HepG2 (cell line): ENCODE data around the gene BABAM2. TPM values are rescaled to one million over a fixed set of nuclear protein-coding genes. Genes with fewer than 3 reads are reported as not detected.

ENCODE experiments used
- ATAC-seq: fragments of 200-7000 bp; cut with Tn5 transposase; 3 replicates; pipeline ENCODE4 v1.9.1; 2020; ENCODE audit warnings: mild to moderate bottlenecking, moderate library complexity
- BruUV-seq: library from RNA; stranded (reverse); fragments of 400-500 nt; replicated peaks from 2 replicates; lab custom pipeline; 2021; lab: Mats Ljungman, UMichigan
- CTCF ChIA-PET: fragments of 300-600 bp; formaldehyde crosslinking; extraction: SDS; loops from one replicate; lab custom pipeline; 2021; ENCODE audit warnings: low total read pairs, inconsistent platforms, low intra/inter-chr PET ratio; lab: Yijun Ruan, JAX
- POLR2A ChIA-PET: fragments of 350-600 bp; sonication (Branson Sonifier 250); formaldehyde crosslinking; loops from one replicate; lab custom pipeline; 2020; ENCODE audit warnings: antibody characterized with exemption, inconsistent platforms; lab: Yijun Ruan, JAX
- DNase-seq: peaks from one replicate; pipeline ENCODE4 v3.0.0-alpha.2; 2015; ENCODE audit warnings: low spot score
- FAIRE-seq: peaks from 3 replicates; lab custom pipeline; 2011; peaks lifted over from hg19 to GRCh38; lab: Jason Lieb, UNC
- H2AFZ ChIP-seq: one replicate; pipeline ENCODE4 v1.6.1; 2011; ENCODE audit warnings: low read length, inconsistent platforms
- H3K27ac ChIP-seq: fragments of 300-600 bp; 3 replicates; pipeline ENCODE4 v1.8.0; 2011; ENCODE audit warnings: mixed run types, mild to moderate bottlenecking, mixed read lengths, low read length, inconsistent platforms; ENCODE audit not compliant: insufficient read depth; ENCODE audit errors: extremely low read length
- H3K27me3 ChIP-seq, 2 experiments: fragments of 200-600 bp in 1 of 2; 2 replicates in 1 of 2; 3 replicates in 1 of 2; pipeline versions ENCODE4 v1.6.0 to v1.8.0; 2011; ENCODE audit warnings: low read length in 2 of 2, mild to moderate bottlenecking in 2 of 2, moderate library complexity in 2 of 2, inconsistent platforms in 1 of 2; ENCODE audit not compliant: insufficient read depth in 2 of 2, control insufficient read depth in 1 of 2
- H3K36me3 ChIP-seq, 2 experiments: fragments of 200-600 bp in 1 of 2; replicated peaks in 1 of 2; 2 replicates in 1 of 2; 3 replicates in 1 of 2; pipeline versions ENCODE4 v1.5.1 to v1.8.0; 2011; ENCODE audit warnings: low read length in 2 of 2, inconsistent platforms in 1 of 2; ENCODE audit not compliant: insufficient read depth in 2 of 2, control insufficient read depth in 1 of 2
- H3K4me1 ChIP-seq: 2 replicates; pipeline ENCODE4 v1.5.1; 2012; ENCODE audit warnings: low read length, inconsistent platforms; ENCODE audit not compliant: insufficient read depth
- H3K4me2 ChIP-seq: 2 replicates; pipeline ENCODE4 v1.6.0; 2011; ENCODE audit warnings: low read depth, low read length, inconsistent platforms
- H3K4me3 ChIP-seq, 3 experiments: fragments of 200-600 bp in 1 of 3; sonication (generic), shearing (Covaris generic) in 1 of 3; replicated peaks in 1 of 3; 2 replicates each; pipeline ENCODE4 v1.5.1; 2011 to 2016; ENCODE audit warnings: low read length in 3 of 3, inconsistent platforms in 2 of 3, low read depth in 2 of 3, mild to moderate bottlenecking in 2 of 3, control low read depth in 1 of 3, mixed read lengths in 1 of 3; ENCODE audit not compliant: insufficient read depth in 1 of 3
- H3K79me2 ChIP-seq: one replicate; pipeline ENCODE4 v1.6.1; 2011; ENCODE audit warnings: low read length, inconsistent platforms; ENCODE audit not compliant: insufficient read depth
- H3K9ac ChIP-seq: 2 replicates; pipeline ENCODE4 v1.6.0; 2011; ENCODE audit warnings: mild to moderate bottlenecking, low read depth, low read length, inconsistent platforms; ENCODE audit not compliant: insufficient read depth
- H3K9me3 ChIP-seq: 2 replicates; pipeline ENCODE4 v1.5.1; 2012; ENCODE audit warnings: mild to moderate bottlenecking, low read length
- H4K20me1 ChIP-seq: 2 replicates; pipeline ENCODE4 v1.6.0; 2011; ENCODE audit warnings: inconsistent platforms, mild to moderate bottlenecking, low read length, moderate library complexity; ENCODE audit not compliant: insufficient read depth
- HHEX ChIP-seq: IDR thresholded peaks from 2 replicates; pipeline ENCODE4 v1.6.1; 2016; ENCODE audit warnings: control low read depth
- HNRNPK ChIP-seq: fragments of 200-400 bp; formaldehyde crosslinking; IDR thresholded peaks from 2 replicates; pipeline ENCODE4 v1.6.1; 2018; ENCODE audit warnings: low read length, low read depth, moderate library complexity, mild to moderate bottlenecking; ENCODE audit not compliant: poor library complexity, severe bottlenecking
- JUN ChIP-seq: sonication (generic); formaldehyde crosslinking; IDR thresholded peaks from 2 replicates; pipeline ENCODE4 v1.4.0; 2020; ENCODE audit warnings: mild to moderate bottlenecking, missing genetic modification reagents
- STAT6 ChIP-seq: sonication (generic); formaldehyde crosslinking; IDR thresholded peaks from 2 replicates; pipeline ENCODE4 v1.4.0; 2020; ENCODE audit warnings: missing genetic modification reagents, mild to moderate bottlenecking, borderline replicate concordance
- ZBTB2 ChIP-seq: sonication (generic); formaldehyde crosslinking; IDR thresholded peaks from 2 replicates; pipeline ENCODE4 v1.8.0; 2022; ENCODE audit warnings: low read depth, missing genetic modification reagents
- ZNF260 ChIP-seq: sonication (generic); formaldehyde crosslinking; IDR thresholded peaks from 2 replicates; pipeline ENCODE4 v1.4.0; 2020; ENCODE audit warnings: missing genetic modification reagents, low read depth, mild to moderate bottlenecking, borderline replicate concordance
- ZNF510 ChIP-seq: sonication (generic); formaldehyde crosslinking; IDR thresholded peaks from 2 replicates; pipeline ENCODE4 v1.4.0; 2020; ENCODE audit warnings: low read depth, mild to moderate bottlenecking, missing genetic modification reagents
- ZNF639 ChIP-seq: conservative IDR thresholded peaks from 2 replicates; pipeline ENCODE4 v1.6.1; 2018; ENCODE audit warnings: missing genetic modification reagents
- ZSCAN25 ChIP-seq: sonication (generic); formaldehyde crosslinking; IDR thresholded peaks from 2 replicates; pipeline ENCODE4 v1.8.0; 2022; ENCODE audit warnings: mild to moderate bottlenecking, missing genetic modification reagents
- ZSCAN5A ChIP-seq: sonication (generic); formaldehyde crosslinking; IDR thresholded peaks from 2 replicates; pipeline ENCODE4 v1.8.0; 2022; ENCODE audit warnings: mild to moderate bottlenecking, missing genetic modification reagents, borderline replicate concordance
- WGBS: methylation state at CpG from one replicate; pipeline ENCODE4 v1.1.6; 2017; ENCODE audit warnings: low lambda C conversion rate; 5-methylcytosine and 5-hydroxymethylcytosine counted together
- in situ Hi-C: cut with HindIII; loops from 2 replicates; pipeline ENCODE4 v1.10.0; 2017; ENCODE audit warnings: low pct_unique_long_range_greater_than_20kb; ENCODE audit not compliant: extremely low pct_ligation_motif_present
- intact Hi-C: fragments of 100-400 bp; cut with micrococcal nuclease; formaldehyde crosslinking; loops from one replicate; pipeline ENCODE4 v1.10.0; 2022; ENCODE audit not compliant: unreplicated experiment
- polyA plus RNA-seq, 8 experiments: library from polyadenylated mRNA; depleted of rRNA in 3 of 8; stranded (reverse) in 7 of 8; unstranded in 1 of 8; fragments of >200 nt; fragmentation: Illumina TruSeq in 4 of 8; extraction: Trizol in 4 of 8; gene quantifications; 2 replicates each; pipeline versions ENCODE4 v1.2.1 to v1.2.3, GENCODE V29; 2011 to 2016; ENCODE audit warnings: low read depth in 4 of 8, missing spikeins in 1 of 8, mixed read lengths in 1 of 8; ENCODE audit not compliant: insufficient read depth in 1 of 8
- total RNA-seq, 5 experiments: library from RNA; depleted of rRNA; stranded (reverse); fragments of >200 nt; fragmentation: Illumina TruSeq; extraction: Trizol; gene quantifications; 2 replicates each; pipeline ENCODE4 v1.2.3, GENCODE V29; 2016; ENCODE audit warnings: low read depth in 1 of 5

Gene BABAM2
- total and polyA plus RNA-seq, 2 of the 13 experiments (the other 11 are each of a cell fraction or from before 2014, with no cell fraction given), result 24.9 to 28.0 TPM

GRCh38 chr2:28277466-28277865 is 386.9 kb downstream of the BABAM2 start (continued):
- TF ChIP-seq HNRNPK (no peak), ZBTB2 (no peak)

GRCh38 chr2:28279371-28279770 is 388.8 kb downstream of the BABAM2 start:
- Histone ChIP-seq H3K27ac (no peak overlapping the region), H3K4me1 (no peaks in the 10 kb centered on the region), H3K9me3 (no peaks in the 10 kb centered on the region), H2AFZ (no peak overlapping the region), H4K20me1 (no peaks in the 10 kb centered on the region), H3K79me2 (no peaks in the 10 kb centered on the region), H3K27me3 (no peaks in the 10 kb centered on the region), H3K4me2 (no peak overlapping the region)
- no peak for FAIRE-seq
- POLR2A ChIA-PET, result no interaction called here
- intact Hi-C loops (no loop called here), in situ Hi-C loops (no loop called here)
- no peak for TF ChIP-seq HHEX (CRISPR knock-in tag)
- no peak for TF ChIP-seq ZSCAN5A
- TF ChIP-seq ZSCAN25, result no peak
- TF ChIP-seq STAT6 (CRISPR knock-in tag), result no peak
- TF ChIP-seq ZNF639 (CRISPR knock-in tag), result no peak
- TF ChIP-seq JUN (CRISPR knock-in tag), result no peak
- no peak for TF ChIP-seq ZNF260 (CRISPR knock-in tag)
- TF ChIP-seq ZNF510 (CRISPR knock-in tag), result no peak
- TF ChIP-seq, all 625 proteins: peak for 0
- CTCF ChIA-PET, result no interaction called here
- BruUV-seq, result no TSS peak
- no peak overlapping the region for H3K4me3 ChIP-seq
- H3K36me3 ChIP-seq, result no peaks in the 10 kb centered on the region; a peak in 1 of 5 replicates
- 88% methylated on average over 4 of the region's 4 CpGs for WGBS
- ATAC-seq (no peak), DNase-seq (no peak)
- no peak overlapping the region for H3K9ac ChIP-seq
